Psoas muscle (tissue), 8 donors: ENCODE data around the gene IL19. TPM values are rescaled to one million over a fixed set of nuclear protein-coding genes. Genes with fewer than 3 reads are reported as not detected.
A peak's percentile ranks its signal among the peaks of the same experiment; 100 is the strongest.

Experiments used
- ATAC-seq, 4 donors: fragments of 200-7000 bp; cut with Tn5 transposase; one replicate each; pipeline ENCODE4 v1.9.1; 2020; ENCODE audit warnings: moderate library complexity in 3 of 4, mild to moderate bottlenecking in 2 of 4
- DNase-seq, 2 donors: peaks; one replicate each; pipeline ENCODE4 v3.0.0-alpha.2; 2020
- H3K27ac ChIP-seq: fragments of 200-600 bp; one replicate; pipeline ENCODE4 v1.8.0; 2022
- H3K27me3 ChIP-seq, 3 donors: fragments of 200-600 bp in 1 of 3; one replicate each; pipeline versions ENCODE4 v1.6.1 to v1.8.0; 2013 to 2022; ENCODE audit warnings: low read length in 2 of 3, mild to moderate bottlenecking in 2 of 3, moderate library complexity in 1 of 3; ENCODE audit not compliant: insufficient read depth in 3 of 3
- H3K36me3 ChIP-seq, 2 donors: fragments of 200-600 bp in 1 of 2; one replicate each; pipeline versions ENCODE4 v1.6.1 to v1.8.0; 2013 to 2022; ENCODE audit warnings: low read depth in 1 of 2, mild to moderate bottlenecking in 1 of 2, moderate library complexity in 1 of 2; ENCODE audit not compliant: insufficient read depth in 1 of 2
- H3K4me1 ChIP-seq: fragments of 200-600 bp; one replicate; pipeline ENCODE4 v1.8.0; 2022
- H3K4me3 ChIP-seq: fragments of 200-600 bp; one replicate; pipeline ENCODE4 v1.8.0; 2022; ENCODE audit warnings: mild to moderate bottlenecking
- H3K9me3 ChIP-seq: fragments of 200-600 bp; one replicate; pipeline ENCODE4 v1.8.0; 2022
- CTCF ChIP-seq: fragments of 200-600 bp; IDR thresholded peaks from one replicate; pipeline ENCODE4 v1.8.0; 2022; ENCODE audit warnings: antibody characterized with exemption
- WGBS, 3 donors: extraction: QIAGEN DNeasy Blood & Tissue Kit; methylation state at CpG; one replicate each; pipeline versions ENCODE4 v1.1.6 to v1.1.7; 2013; 5-methylcytosine and 5-hydroxymethylcytosine counted together
- intact Hi-C, 2 donors: fragments of 100-400 bp; cut with DNase I; formaldehyde crosslinking; loops; one replicate each; pipeline versions ENCODE4 v1.11.0 to v1.14.2; 2022
- polyA plus RNA-seq, 3 donors: library from polyadenylated mRNA; stranded (reverse); fragments of 200-250 nt; gene quantifications; one replicate each; pipeline ENCODE4 v1.2.3, GENCODE V29; 2013
- total RNA-seq, 4 donors: library from RNA; stranded (reverse); fragmentation: NEBNext Ultra II Directional in 2 of 4; extraction: Animal tissue kit (Norgen Biotek cat#: 25700) in 2 of 4; gene quantifications; one replicate each; pipeline versions ENCODE4 v1.2.1 to v1.2.4, GENCODE V29; 2021 to 2023
- donor health status: healthy with polysubstance abuse.
- donor health status: DM: no; HTN: no; CAD: no; lungs with moderate emphysema.
- donor health status: Bipolar disorder and iron deficiency.
- donor health status: healthy.
- donor health status: DM: yes; HTN: yes; CAD: no.
- donor health status: DM: no; HTN: no; CAD: no.
- donor health status: DM: no; HTN: no; CAD: no.
- donor health status: DM: yes; HTN: yes; CAD: no.

The IL19 gene
- total and polyA plus RNA-seq, 7 donors = not detected

- WGBS, 3 donors = 85 to 96% (median 94%) methylated on average over 6 of the region's 6 CpGs
- H3K36me3 ChIP-seq = peaks cover 8 to 53% of the 10 kb centered on the region in 2 donors
- H3K27me3 ChIP-seq = no peaks in the 10 kb centered on the region
- peaks cover 37% of the 10 kb centered on the region for H3K4me1 ChIP-seq
- intact Hi-C loops = loop anchor here in 1 of 2 donors (5.0 kb wide), 1 partner anchor 78 kb away; no protein-coding TSS in a partner anchor
- H3K4me3 ChIP-seq = no peak overlapping the region
- ATAC-seq (no peak), DNase-seq (no peak)
- H3K9me3 ChIP-seq = no peaks in the 10 kb centered on the region
- no peak for TF ChIP-seq CTCF
- no peak overlapping the region for H3K27ac ChIP-seq
These were observed 41.5 kb upstream of the IL19 start for GRCh38 chr1:206729050-206729449.

- 92 to 94% (median 93%) methylated on average over 3 of the region's 3 CpGs for WGBS, 3 donors
- intact Hi-C loops = loop anchor here in 1 of 2 donors (5.0 kb wide), 1 partner anchor 78 kb away; no protein-coding TSS in a partner anchor
- Histone ChIP-seq H3K4me1 (peaks cover 32% of the 10 kb centered on the region), H3K27ac (no peak overlapping the region), H3K4me3 (no peak overlapping the region), H3K9me3 (no peaks in the 10 kb centered on the region), H3K36me3 (peaks cover 8 to 58% of the 10 kb centered on the region in 2 donors), H3K27me3 (no peaks in the 10 kb centered on the region)
- no peak for DNase-seq
- TF ChIP-seq CTCF = no peak
- no peak for ATAC-seq
These were observed 41.1 kb upstream of the IL19 start for GRCh38 chr1:206729507-206729906.

- intact Hi-C loops = no loop called here
- DNase-seq = no peak
- peaks cover 8 to 72% of the 10 kb centered on the region in 2 donors for H3K36me3 ChIP-seq
- TF ChIP-seq CTCF = no peak
- no peak overlapping the region for H3K27ac ChIP-seq
- no peaks in the 10 kb centered on the region for H3K9me3 ChIP-seq
- H3K27me3 ChIP-seq = no peaks in the 10 kb centered on the region
- 89 to 91% (median 90%) methylated on average over 11 of the region's 11 CpGs for WGBS, 3 donors
- no peak for ATAC-seq
- no peak overlapping the region for H3K4me3 ChIP-seq
- H3K4me1 ChIP-seq = peaks cover 3% of the 10 kb centered on the region
These were observed 38.1 kb upstream of the IL19 start for GRCh38 chr1:206732508-206732907.

GRCh38 chr1:206732992-206733391, 37.6 kb upstream of the IL19 start:
- WGBS, 3 donors = 88 to 96% (median 95%) methylated on average over 11 of the region's 11 CpGs
- H3K27ac ChIP-seq = no peak overlapping the region
- DNase-seq (no peak), ATAC-seq (no peak)
- TF ChIP-seq CTCF = no peak
- intact Hi-C loops = no loop called here
- H3K4me1 ChIP-seq = no peaks in the 10 kb centered on the region
- H3K36me3 ChIP-seq = peaks cover 8 to 72% of the 10 kb centered on the region in 2 donors
- no peaks in the 10 kb centered on the region for H3K9me3 ChIP-seq
- H3K4me3 ChIP-seq = no peak overlapping the region
- no peaks in the 10 kb centered on the region for H3K27me3 ChIP-seq

GRCh38 chr1:206734499-206735142, 36.0 kb upstream of the IL19 start:
- no peak overlapping the region for H3K27ac ChIP-seq
- TF ChIP-seq CTCF = peak; percentile 50
- DNase-seq (peak; percentile 49 to 71), ATAC-seq (peak; percentile 25 to 56 (median 45))
- no peak overlapping the region for H3K4me3 ChIP-seq
- H3K4me1 ChIP-seq = peaks cover 7% of the 10 kb centered on the region
- 71 to 84% (median 76%) methylated on average over 9 of the region's 9 CpGs for WGBS, 3 donors
- intact Hi-C loops = loop anchor here (5.0 kb wide), 2 partner anchors 68 to 178 kb away; no protein-coding TSS in a partner anchor
- H3K27me3 ChIP-seq = no peaks in the 10 kb centered on the region
- no peaks in the 10 kb centered on the region for H3K9me3 ChIP-seq
- H3K36me3 ChIP-seq = peaks cover 8 to 63% of the 10 kb centered on the region in 2 donors
